Heart left ventricle (tissue), 16 donors: ENCODE data around the gene P2RX2. TPM values are rescaled to one million over a fixed set of nuclear protein-coding genes. Genes with fewer than 3 reads are reported as not detected.

ENCODE experiments used
- ATAC-seq, 4 donors: fragments of 200-7000 bp; cut with Tn5 transposase; one replicate each; pipeline ENCODE4 v1.9.1; 2020 to 2022; ENCODE audit warnings: moderate library complexity in 4 of 4, mild to moderate bottlenecking in 3 of 4, moderate number of reproducible peaks in 1 of 4
- DNase-seq, 5 donors: peaks; one replicate each; pipeline ENCODE4 v3.0.0-alpha.2; 2020
- H3K27ac ChIP-seq, 12 donors: fragments of 200-600 bp; sonication (generic) in 4 of 12; one replicate each; pipeline versions ENCODE4 v1.5.0 to v1.8.0; 2016 to 2022; ENCODE audit warnings: mild to moderate bottlenecking in 2 of 12
- H3K27me3 ChIP-seq, 9 donors: fragments of 200-600 bp; sonication (generic) in 2 of 9; one replicate each; pipeline versions ENCODE4 v1.5.1 to v1.8.0; 2016 to 2022; ENCODE audit warnings: mild to moderate bottlenecking in 3 of 9
- H3K36me3 ChIP-seq, 9 donors: fragments of 200-600 bp; sonication (generic) in 2 of 9; one replicate each; pipeline versions ENCODE4 v1.5.0 to v1.8.0; 2018 to 2022; ENCODE audit warnings: mild to moderate bottlenecking in 2 of 9
- H3K4me1 ChIP-seq, 12 donors: fragments of 200-600 bp; sonication (generic) in 4 of 12; one replicate each; pipeline versions ENCODE4 v1.5.0 to v1.8.0; 2016 to 2022; ENCODE audit warnings: mild to moderate bottlenecking in 3 of 12
- H3K4me3 ChIP-seq, 12 donors: fragments of 200-600 bp; sonication (generic) in 4 of 12; one replicate each; pipeline versions ENCODE4 v1.5.0 to v1.8.0; 2017 to 2022; ENCODE audit warnings: mild to moderate bottlenecking in 9 of 12, moderate library complexity in 4 of 12
- H3K9me3 ChIP-seq, 12 donors: fragments of 200-600 bp; sonication (generic) in 4 of 12; one replicate each; pipeline versions ENCODE4 v1.5.0 to v1.8.0; 2016 to 2022; ENCODE audit warnings: mild to moderate bottlenecking in 1 of 12
- POLR2A ChIP-seq, 2 donors: fragments of 450-650 bp; IDR thresholded peaks; one replicate each; pipeline ENCODE4 v1.6.1; 2017; ENCODE audit warnings: antibody characterized with exemption in 2 of 2, mild to moderate bottlenecking in 2 of 2, moderate library complexity in 2 of 2
- WGBS, 4 donors: extraction: QIAGEN DNeasy Blood & Tissue Kit in 2 of 4; methylation state at CpG; one replicate each; pipeline versions ENCODE4 v1.1.5 to v1.1.7; 2013 to 2018; 5-methylcytosine and 5-hydroxymethylcytosine counted together
- intact Hi-C, 10 donors: fragments of 100-400 bp; cut with DNase I; formaldehyde crosslinking; loops; one replicate each; pipeline versions ENCODE4 v1.11.1 to v1.14.2; 2022
- polyA plus RNA-seq, 2 donors: library from polyadenylated mRNA; stranded (reverse); fragments of 200-250 nt; gene quantifications; one replicate each; pipeline ENCODE4 v1.2.3, GENCODE V29; 2013
- total RNA-seq, 9 donors: library from RNA; depleted of rRNA in 2 of 9; stranded (reverse); fragments of >200 nt in 2 of 9; fragmentation: NEBNext Ultra II Directional in 3 of 9; extraction: Animal tissue kit (Norgen Biotek cat#: 25700) in 3 of 9; gene quantifications; one replicate each; pipeline versions ENCODE4 v1.1.0 to v1.2.4, GENCODE V29; 2016 to 2023
- TF ChIP-seq, protein P1 (sequence below), 12 donors: fragments of 200-600 bp; sonication (generic) in 4 of 12; IDR thresholded peaks; one replicate each; pipeline versions ENCODE4 v1.5.0 to v1.8.0; 2018 to 2022; ENCODE audit warnings: antibody characterized with exemption in 12 of 12, mild to moderate bottlenecking in 5 of 12
- donor health status: ischemic (EF 13 %, LVEDD 7.1; RV severe dilation, severe dysfunction).
- donor health status: healthy with polysubstance abuse.
- donor health status: DM: no; HTN: yes; CAD: no.
- donor health status: DM: no; HTN: no; CAD: no.
- donor health status: ischemic (EF 25% LVEDD 6.9; RV normal size, moderate dysfunction).
- donor health status: ischemic (EF 25% LVEDD 5.7; RV mildly dilated, moderate dysfunction).
- donor health status: healthy.
- donor health status: DM: yes; HTN: yes; CAD: no.
- donor health status: ischemic (EF 35%, LVEDD 5.7; RV mildly dilated, moderate dysfunction).
- donor health status: nonischemic (EF 11% LVEDD 7.7; RV severe dilation, severe dysfunction).
- donor health status: DM: yes; HTN: yes; CAD: no.
- donor health status: PGD.
- donor health status: ischemic (EF 29% LVEDD 5.4; RV normal size, mild dysfunction).
- donor health status: nonischemic (EF 23%, LVEDD 6.1; RV moderate dilation, normal function).

P2RX2 gene
- total and polyA plus RNA-seq, 11 donors = not detected

DNA sequence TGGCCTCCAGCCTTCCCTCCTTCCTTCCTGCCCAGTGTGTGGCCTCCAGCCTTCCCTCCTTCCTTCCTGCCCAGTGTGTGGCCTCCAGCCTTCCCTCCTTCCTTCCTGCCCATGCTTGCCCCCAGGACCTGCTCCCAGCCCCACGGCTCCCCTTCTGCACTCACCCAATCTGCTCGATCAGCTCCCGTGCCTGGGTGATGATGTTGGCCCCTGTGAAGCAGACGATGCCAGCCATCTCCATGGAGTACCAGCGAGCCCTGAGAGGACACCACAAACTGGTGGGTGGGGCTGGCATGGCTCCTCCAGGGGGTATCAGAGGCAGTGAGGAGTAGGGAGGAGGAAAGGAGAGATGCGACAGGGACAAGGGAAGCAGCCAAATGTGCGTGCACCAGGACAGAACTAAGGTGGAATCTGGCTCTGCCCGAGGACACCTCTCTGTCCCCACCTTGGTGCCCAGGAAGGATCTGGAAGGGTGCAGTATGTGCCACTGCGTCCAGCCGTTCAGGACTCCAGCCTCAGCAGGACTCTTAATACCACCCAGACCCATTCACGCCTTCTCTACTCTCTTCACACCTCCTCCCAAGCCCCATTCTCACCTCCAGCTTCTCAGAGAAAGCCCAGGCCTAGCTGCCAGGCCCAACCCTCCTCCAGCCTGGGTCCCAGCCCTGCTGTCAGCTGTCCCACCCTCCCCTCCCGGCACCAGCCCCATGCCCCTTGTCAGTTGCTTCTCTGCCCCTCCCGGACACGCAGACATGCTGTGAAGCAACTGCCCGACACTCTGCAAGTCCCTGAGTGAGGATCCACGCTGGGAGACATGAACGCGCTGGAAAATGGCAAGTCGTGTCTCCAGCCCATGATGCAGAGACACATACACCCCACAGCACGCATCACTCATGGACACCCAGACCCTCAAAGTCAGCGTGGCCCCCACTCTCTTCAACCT lies 45.9 kb downstream of the P2RX2 start:
- Histone ChIP-seq H3K27me3 (no peaks in the 10 kb centered on the region), H3K9me3 (no peaks in the 10 kb centered on the region), H3K27ac (no peak overlapping the region), H3K4me3 (no peak overlapping the region), H3K4me1 (no peaks in the 10 kb centered on the region), H3K36me3 (peaks cover 0 to 98% (median 91%) of the 10 kb centered on the region in 9 donors)
- TF ChIP-seq, protein P1, sequence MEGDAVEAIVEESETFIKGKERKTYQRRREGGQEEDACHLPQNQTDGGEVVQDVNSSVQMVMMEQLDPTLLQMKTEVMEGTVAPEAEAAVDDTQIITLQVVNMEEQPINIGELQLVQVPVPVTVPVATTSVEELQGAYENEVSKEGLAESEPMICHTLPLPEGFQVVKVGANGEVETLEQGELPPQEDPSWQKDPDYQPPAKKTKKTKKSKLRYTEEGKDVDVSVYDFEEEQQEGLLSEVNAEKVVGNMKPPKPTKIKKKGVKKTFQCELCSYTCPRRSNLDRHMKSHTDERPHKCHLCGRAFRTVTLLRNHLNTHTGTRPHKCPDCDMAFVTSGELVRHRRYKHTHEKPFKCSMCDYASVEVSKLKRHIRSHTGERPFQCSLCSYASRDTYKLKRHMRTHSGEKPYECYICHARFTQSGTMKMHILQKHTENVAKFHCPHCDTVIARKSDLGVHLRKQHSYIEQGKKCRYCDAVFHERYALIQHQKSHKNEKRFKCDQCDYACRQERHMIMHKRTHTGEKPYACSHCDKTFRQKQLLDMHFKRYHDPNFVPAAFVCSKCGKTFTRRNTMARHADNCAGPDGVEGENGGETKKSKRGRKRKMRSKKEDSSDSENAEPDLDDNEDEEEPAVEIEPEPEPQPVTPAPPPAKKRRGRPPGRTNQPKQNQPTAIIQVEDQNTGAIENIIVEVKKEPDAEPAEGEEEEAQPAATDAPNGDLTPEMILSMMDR (IDR thresholded peaks at IDR 0.05) = no peak
- TF ChIP-seq POLR2A (IDR thresholded peaks at IDR 0.05) = no peak
- DNase-seq (no peak), ATAC-seq (no peak)
- intact Hi-C loops = no loop called here
- WGBS, 4 donors = 86 to 93% (median 88%) methylated on average over 21 of the region's 21 CpGs

DNA sequence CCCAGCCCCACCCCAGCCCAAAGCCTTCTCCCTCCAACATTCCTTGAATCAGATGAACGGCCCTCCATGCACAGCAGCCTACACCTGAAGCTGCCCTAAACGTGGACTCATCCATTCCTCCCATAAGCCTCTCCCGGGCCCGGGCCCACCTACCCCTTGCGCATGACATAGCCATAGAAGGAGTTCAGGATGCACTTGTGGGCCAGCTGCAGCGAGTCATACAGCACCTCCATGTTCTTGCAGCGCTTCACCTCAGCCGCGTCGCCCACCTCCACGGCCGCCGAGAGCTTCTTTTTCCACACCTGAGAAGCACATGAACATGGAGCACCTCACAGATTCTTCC lies 46.5 kb downstream of the P2RX2 start:
- H3K36me3 ChIP-seq = peaks cover 0 to 95% (median 88%) of the 10 kb centered on the region in 9 donors

DNA sequence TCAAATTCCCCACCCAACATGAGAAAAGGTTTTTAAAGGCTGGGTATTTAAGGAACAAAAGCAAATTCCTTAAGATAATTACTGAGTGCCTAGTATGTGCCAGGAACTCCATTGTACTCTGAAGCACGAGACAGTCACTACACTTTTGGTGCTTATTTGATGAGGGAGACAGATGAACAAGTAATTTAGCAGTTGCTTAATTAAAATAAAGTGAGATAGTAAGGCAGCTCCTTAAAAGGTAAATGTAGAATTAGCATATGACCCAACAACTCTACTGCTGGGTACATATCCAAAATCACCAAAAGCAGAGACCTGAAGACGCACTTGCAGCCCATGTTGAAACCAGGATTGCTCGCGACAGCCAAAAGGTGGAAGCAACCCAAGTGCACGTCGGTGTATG lies 47.2 kb downstream of the P2RX2 start:
- no peak overlapping the region for H3K4me3 ChIP-seq
- no peaks in the 10 kb centered on the region for H3K9me3 ChIP-seq
- H3K36me3 ChIP-seq = peaks cover 0 to 93% (median 82%) of the 10 kb centered on the region in 9 donors
- no peak overlapping the region for H3K27ac ChIP-seq
- DNase-seq = no peak
- no peak for ATAC-seq
- TF ChIP-seq POLR2A (IDR thresholded peaks at IDR 0.05) = no peak
- TF ChIP-seq, protein P1 (IDR thresholded peaks at IDR 0.05) = no peak
- H3K4me1 ChIP-seq = no peaks in the 10 kb centered on the region
- WGBS, 4 donors = 90 to 97% (median 93%) methylated on average over 6 of the region's 6 CpGs
- intact Hi-C loops = no loop called here
- H3K27me3 ChIP-seq = no peaks in the 10 kb centered on the region

More for the DNA sequence above, 46.5 kb downstream of the P2RX2 start:
- TF ChIP-seq, protein P1 (IDR thresholded peaks at IDR 0.05) = no peak
- TF ChIP-seq POLR2A (IDR thresholded peaks at IDR 0.05) = no peak
- H3K27me3 ChIP-seq = no peaks in the 10 kb centered on the region
- ATAC-seq = no peak
- 93 to 96% (median 95%) methylated on average over 13 of the region's 13 CpGs for WGBS, 4 donors
- DNase-seq = no peak
- intact Hi-C loops = no loop called here
- no peaks in the 10 kb centered on the region for H3K4me1 ChIP-seq
- H3K9me3 ChIP-seq = no peaks in the 10 kb centered on the region
- H3K27ac ChIP-seq = no peak overlapping the region
- H3K4me3 ChIP-seq = no peak overlapping the region

DNA sequence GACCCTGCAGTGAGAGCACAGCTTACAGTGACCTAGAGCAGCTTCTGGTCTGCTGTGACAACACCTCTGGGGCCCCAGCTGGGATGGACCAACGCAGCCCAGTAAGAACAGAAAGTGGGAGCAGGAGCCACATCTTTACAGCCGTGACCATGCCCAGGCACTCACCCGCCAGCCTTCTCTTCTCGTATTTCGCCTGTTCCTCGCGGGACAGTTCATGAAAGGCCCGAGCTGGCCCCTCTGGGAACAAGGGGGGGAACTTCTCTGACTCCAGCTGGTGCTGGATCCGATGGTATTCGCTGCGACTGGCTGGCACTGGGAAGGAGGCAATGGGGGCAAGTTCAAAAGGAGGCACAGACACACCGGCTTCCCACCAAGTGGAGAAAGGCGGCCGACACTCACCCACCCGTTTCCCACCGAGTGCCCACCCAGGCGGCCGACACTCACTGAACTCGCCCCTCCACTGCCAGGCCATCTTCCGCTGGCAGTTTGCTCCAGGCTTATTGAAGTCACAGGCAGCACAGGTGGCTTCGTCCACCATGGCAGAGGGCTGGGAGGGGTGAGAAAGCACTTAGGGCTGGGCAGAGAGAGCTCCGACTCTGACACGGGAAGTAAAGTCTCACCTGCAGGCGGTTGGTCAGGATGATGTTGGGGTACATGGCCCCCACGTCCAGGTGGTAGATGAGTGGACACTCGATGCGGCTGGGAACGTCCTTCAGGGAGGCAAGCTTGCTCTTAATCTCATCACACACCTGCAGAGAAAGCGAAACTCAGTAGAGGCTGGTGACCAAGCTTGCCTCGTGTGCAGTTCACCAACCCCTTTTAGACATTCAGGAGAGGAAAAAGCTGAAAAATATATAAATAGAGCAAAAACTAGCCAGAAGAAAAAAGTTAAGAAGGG lies 49.9 kb downstream of the P2RX2 start:
- 95 to 98% (median 96%) methylated on average over 29 to 30 of the region's 30 CpGs for WGBS, 4 donors
- Histone ChIP-seq H3K27me3 (no peaks in the 10 kb centered on the region), H3K9me3 (no peaks in the 10 kb centered on the region), H3K4me1 (no peaks in the 10 kb centered on the region), H3K27ac (no peak overlapping the region), H3K36me3 (peaks cover 2 to 98% (median 75%) of the 10 kb centered on the region in 9 donors), H3K4me3 (no peak overlapping the region)
- TF ChIP-seq, protein P1 (IDR thresholded peaks at IDR 0.05) = no peak
- TF ChIP-seq POLR2A (IDR thresholded peaks at IDR 0.05) = no peak
- intact Hi-C loops = no loop called here
- no peak for ATAC-seq
- no peak for DNase-seq
